Left renal cortex interstitium (tissue), 4 donors: ENCODE results near the gene AGAP1. TPM values are rescaled to one million over a fixed set of nuclear protein-coding genes. Genes with fewer than 3 reads are reported as not detected.

Experiments used
- DNase-seq, 4 donors: peaks; one replicate each; pipeline ENCODE4 v3.0.0-alpha.2; 2013; ENCODE audit warnings: low read depth in 4 of 4, low spot score in 2 of 4, missing footprints in 1 of 4
- polyA plus RNA-seq, 4 donors: library from polyadenylated mRNA; unstranded; fragments of 120-200 nt; gene quantifications; one replicate each; pipeline ENCODE4 v1.2.1, GENCODE V29; 2013; ENCODE audit not compliant: insufficient read length in 4 of 4

The AGAP1 gene
- polyA plus RNA-seq, 4 donors: 18.1 to 22.7 (median 19.7) TPM

- DNase-seq: no peak
Measured at GRCh38 chr2:235618039-235618438, 124.2 kb downstream of the AGAP1 start.

- DNase-seq: no peak
Measured at GRCh38 chr2:235619544-235619943, 125.7 kb downstream of the AGAP1 start.

- no peak for DNase-seq
Measured at GRCh38 chr2:235621736-235622135, 127.9 kb downstream of the AGAP1 start.

- no peak for DNase-seq
Measured at GRCh38 chr2:235623111-235623510, 129.3 kb downstream of the AGAP1 start.

GRCh38 chr2:235623752-235624151 is 129.9 kb downstream of the AGAP1 start:
- DNase-seq: no peak

- DNase-seq: no peak
Measured at GRCh38 chr2:235626658-235627057, 132.8 kb downstream of the AGAP1 start.

- no peak for DNase-seq
Measured at GRCh38 chr2:235627682-235628081, 133.8 kb downstream of the AGAP1 start.

- DNase-seq: no peak
Measured at GRCh38 chr2:235630718-235631296, 137.0 kb downstream of the AGAP1 start.

GRCh38 chr2:235634435-235635158 is 140.8 kb downstream of the AGAP1 start:
- no peak for DNase-seq

- no peak for DNase-seq
Measured at GRCh38 chr2:235636546-235636945, 142.7 kb downstream of the AGAP1 start.

- DNase-seq: no peak
Measured at GRCh38 chr2:235637896-235638295, 144.1 kb downstream of the AGAP1 start.

GRCh38 chr2:235638541-235639427 is 144.9 kb downstream of the AGAP1 start:
- DNase-seq: no peak

GRCh38 chr2:235639428-235639773 is 145.6 kb downstream of the AGAP1 start:
- DNase-seq: no peak

- DNase-seq: no peak
Measured at GRCh38 chr2:235639885-235640284, 146.0 kb downstream of the AGAP1 start.

GRCh38 chr2:235640377-235640776 is 146.5 kb downstream of the AGAP1 start:
- DNase-seq: no peak

GRCh38 chr2:235640926-235641723 is 147.3 kb downstream of the AGAP1 start:
- no peak for DNase-seq

GRCh38 chr2:235641956-235642355 is 148.1 kb downstream of the AGAP1 start:
- no peak for DNase-seq

GRCh38 chr2:235642446-235643098 is 148.7 kb downstream of the AGAP1 start:
- no peak for DNase-seq

- no peak for DNase-seq
Measured at GRCh38 chr2:235643680-235644511, 150.1 kb downstream of the AGAP1 start.
